ENCODE data around the gene PLEK. TPM values are rescaled to one million over a fixed set of nuclear protein-coding genes. Genes with fewer than 3 reads are reported as not detected.

PLEK gene
- total and polyA plus RNA-seq, 10 of the 15 experiments (the other 5 are each of a cell fraction or from before 2014, with no cell fraction given) = 229 to 804 (median 362) TPM

GRCh38 chr2:68374184-68374583 is 9.1 kb downstream of the PLEK start (continued):
- no peak for TF ChIP-seq ZNF687 (IDR thresholded peaks at IDR 0.05)
- no peak for TF ChIP-seq SUPT20H (IDR thresholded peaks at IDR 0.05; ENCODE audit: borderline replicate concordance, control insufficient read depth, low read depth, low read length)

DNA sequence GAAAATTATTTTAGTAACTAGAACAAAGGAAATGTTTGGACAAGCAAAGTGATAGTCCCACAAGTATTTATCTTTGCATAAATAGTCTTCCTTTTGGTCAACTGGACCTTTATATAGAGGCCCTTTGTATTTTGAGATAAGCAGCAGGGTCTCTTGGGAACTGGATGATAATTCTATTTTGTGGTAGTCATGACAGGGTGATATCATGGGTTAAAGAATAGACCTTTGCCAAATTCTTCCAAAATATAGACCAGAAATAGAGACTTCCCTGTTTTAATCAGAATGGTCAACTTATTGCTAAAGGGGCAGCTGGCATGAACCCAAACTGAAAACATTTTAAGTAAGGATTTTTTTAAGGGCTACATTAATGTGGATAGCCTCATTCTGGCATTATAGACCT is 10.5 kb downstream of the PLEK start:
- Histone ChIP-seq H3K9ac (ENCODE audit: control insufficient read depth, insufficient read depth, low read length) (no peak overlapping the region), H3K4me2 (ENCODE audit: control insufficient read depth, insufficient read depth) (peak overlapping the region; percentile 46), H3K4me3 (peak overlapping the region; percentile 48), H3K9me3 (replicated peaks; ENCODE audit: control insufficient read depth, insufficient read depth, low read length) (no peaks in the 10 kb centered on the region), H2AFZ (ENCODE audit: control insufficient read depth, low read depth, low read length) (no peak overlapping the region), H3K27ac (ENCODE audit: control insufficient read depth, insufficient read depth) (peak overlapping the region; percentile 53), H4K20me1 (ENCODE audit: control insufficient read depth, insufficient read depth) (peaks cover 2% of the 10 kb centered on the region; the same call in 1 of the 2 replicates), H3K4me1 (ENCODE audit: control insufficient read depth, insufficient read depth, low read length) (peaks cover 47% of the 10 kb centered on the region), H3K79me2 (ENCODE audit: control insufficient read depth, insufficient read depth, low read length) (peaks cover 98% of the 10 kb centered on the region), H3K27me3 (replicated peaks in 1 of 2; ENCODE audit: control insufficient read depth in 2 of 2, insufficient read depth in 2 of 2, low read length in 1 of 2) (no peaks in the 10 kb centered on the region), H3K36me3 (ENCODE audit: control insufficient read depth in 2 of 2, insufficient read depth in 2 of 2, low read length in 1 of 2) (peaks cover 7 to 14% of the 10 kb centered on the region in 2 experiments)
- POLR2A ChIA-PET = interaction anchor here (0.5 to 6.7 kb wide), 2 partner anchors 12 to 70 kb away, joined by 3 to 71 read pairs; no protein-coding TSS in a partner anchor
- FAIRE-seq = no peak
- intact Hi-C loops (cut with micrococcal nuclease; ENCODE audit: unreplicated experiment) (loop anchor here (10.0 kb wide), 1 partner anchor 1269 kb away; the partner anchor contains the start of gene AAK1), in situ Hi-C loops (cut with MboI) (loop anchor here (25.0 kb wide), 1 partner anchor 1737 kb away; no protein-coding TSS in a partner anchor)
- DNase-seq (ENCODE audit: low read depth, low spot score) = no peak
- TF ChIP-seq MYB (IDR thresholded peaks at IDR 0.05; ENCODE audit: borderline replicate concordance, low read depth, low read length) = no peak
- 0 out of 2 replicates have a peak, but pooled peaks have one; percentile 25 for TF ChIP-seq JUNB (IDR thresholded peaks at IDR 0.05)
- peak; percentile 29 for TF ChIP-seq MEF2B (IDR thresholded peaks at IDR 0.05; ENCODE audit: partially characterized antibody, poor library complexity, severe bottlenecking)
- ATAC-seq = no peak
- RAD21 ChIA-PET (ENCODE audit: unreplicated experiment) = interaction anchor here (0.9 to 7.1 kb wide), 4 partner anchors 9 to 65 kb away, joined by 3 to 62 read pairs (median 29); no protein-coding TSS in a partner anchor
- SMC1A ChIA-PET (ENCODE audit: uncharacterized antibody, unreplicated experiment) = interaction anchor here (1.1 to 7.1 kb wide), 5 partner anchors 10 to 66 kb away, joined by 3 to 126 read pairs (median 5); partner anchors contain the start of gene PLEK
- no TSS peak for BruUV-seq (replicated peaks)
- CTCF ChIA-PET = interaction anchor here (2.6 kb wide), 1 partner anchor 12 kb away, joined by 9 read pairs; no protein-coding TSS in a partner anchor

Measured in GM12878 (cell line).